HG02623 (cell line): ENCODE measurements around the gene KDM4B.
"Not testable (repeated sequence)": the region's sequence is repeated elsewhere in the genome, so short reads cannot be mapped to it uniquely, and the experiment has no call there.

Experiments
- ATAC-seq: cut with Tn5 transposase; IDR thresholded peaks from one replicate; pipeline ENCODE4 v1.9.1; 2021; ENCODE audit warnings: moderate library complexity; ENCODE audit not compliant: unreplicated experiment

Gene KDM4B

GRCh38 chr19:4967738-4968461 is 1.0 kb upstream of the KDM4B start:
- no peak for ATAC-seq

DNA sequence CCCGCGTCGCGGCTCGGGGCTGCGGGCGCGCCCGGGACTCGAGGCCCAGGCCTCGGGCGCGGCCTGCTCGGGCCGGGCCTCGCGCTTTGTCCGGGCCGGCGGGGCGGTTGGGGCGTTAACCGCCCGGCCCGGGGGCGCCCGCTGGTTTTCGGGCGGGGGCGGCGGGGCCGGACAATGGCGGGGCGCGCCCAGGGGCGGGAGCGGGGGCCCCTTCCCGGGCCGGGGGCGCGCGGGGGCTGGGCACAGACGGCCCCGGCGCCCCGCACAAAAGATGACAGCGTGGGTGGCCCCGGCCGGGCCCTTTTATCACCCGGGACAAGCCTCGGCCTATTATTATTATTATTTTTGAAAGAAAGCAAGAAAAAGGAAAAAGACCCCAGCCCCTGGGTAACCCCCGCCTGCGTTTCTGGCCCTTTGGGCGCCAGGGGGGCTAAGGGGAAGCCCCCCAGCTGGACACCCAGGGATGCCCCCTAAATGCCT is 419 bp downstream of the KDM4B start:
- ATAC-seq = no peak

DNA sequence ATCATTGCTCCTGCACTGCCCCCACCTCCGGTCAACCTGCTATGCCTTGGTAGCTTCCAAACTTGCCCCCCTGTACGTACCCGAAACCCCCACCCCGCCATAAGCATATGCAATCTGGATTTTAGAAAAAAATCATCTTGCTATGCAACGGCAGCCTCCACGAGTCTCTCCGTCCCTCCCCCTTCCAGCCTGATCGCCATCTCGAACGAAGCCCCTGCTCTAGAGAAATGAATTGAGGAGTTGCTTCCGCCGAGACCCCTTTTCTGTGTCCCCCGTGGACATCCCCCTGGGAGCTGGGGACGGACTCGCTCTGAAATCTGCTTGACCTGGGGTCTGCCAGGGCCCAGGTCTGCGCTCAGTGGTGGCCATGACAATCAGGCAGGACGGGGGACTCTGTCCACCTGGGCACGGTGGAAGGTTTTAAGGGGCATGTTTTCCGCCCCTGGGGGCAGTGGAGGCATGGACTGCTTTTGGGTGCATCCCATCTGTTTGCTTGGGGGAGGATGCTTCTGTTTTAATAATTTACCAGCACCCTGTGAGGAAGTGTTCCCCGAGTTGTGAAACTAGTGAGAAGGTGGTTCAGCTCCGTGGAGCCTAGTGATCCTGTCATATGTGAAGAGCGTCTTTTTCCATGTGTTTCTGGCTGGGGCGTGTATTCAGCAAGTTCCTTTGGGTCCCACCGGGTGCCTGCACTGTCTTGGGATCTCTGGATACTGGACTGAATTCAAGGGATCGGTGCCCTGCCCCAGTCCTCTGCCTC is 1.0 kb downstream of the KDM4B start:
- ATAC-seq = no peak

DNA sequence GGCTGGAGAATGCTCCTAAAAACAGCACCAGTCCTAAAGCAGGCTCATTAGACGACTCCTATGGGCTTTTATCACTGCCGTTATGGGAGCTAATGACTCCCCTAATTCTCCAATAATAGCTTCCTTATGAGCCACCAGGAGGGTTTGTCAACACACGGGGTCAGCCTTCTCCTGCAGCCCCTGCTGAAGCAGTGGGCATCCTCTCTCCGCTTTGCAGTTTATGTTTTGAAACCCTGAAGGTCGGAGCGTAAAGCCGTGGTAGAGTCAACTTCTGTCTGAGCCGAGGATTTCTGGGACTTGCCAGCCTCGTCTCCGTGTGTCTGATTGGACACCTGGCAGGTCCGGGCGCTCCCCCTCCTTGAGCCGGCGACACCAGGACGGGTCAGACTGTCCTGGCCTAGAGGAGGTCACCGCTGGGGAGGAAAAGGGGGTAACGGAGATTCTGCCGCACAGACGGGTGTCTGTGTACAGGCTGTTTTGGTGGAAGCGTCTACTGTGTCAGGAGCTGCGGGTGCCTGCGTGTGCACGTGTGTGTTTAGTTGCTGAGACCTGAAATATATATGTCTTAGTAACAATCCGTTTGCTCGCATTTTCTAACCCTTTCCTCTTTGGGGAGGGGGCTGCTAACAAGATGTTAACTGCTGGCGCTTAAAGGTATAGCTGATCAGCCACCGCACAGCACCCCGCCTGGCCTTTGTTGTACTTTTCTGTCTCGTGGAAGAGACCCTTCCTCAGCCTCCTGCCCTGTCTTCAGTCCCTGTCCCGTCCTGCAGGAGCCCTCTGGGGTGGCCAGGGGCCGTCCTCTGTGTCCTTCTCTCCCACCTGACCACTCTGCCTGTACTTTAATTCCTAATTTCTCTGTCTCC is 1.9 kb downstream of the KDM4B start:
- no peak for ATAC-seq

- ATAC-seq = no peak
Observed at GRCh38 chr19:4971424-4971793, 2.5 kb downstream of the KDM4B start.

- no peak for ATAC-seq
Observed at GRCh38 chr19:4971816-4972495, 3.0 kb downstream of the KDM4B start.

DNA sequence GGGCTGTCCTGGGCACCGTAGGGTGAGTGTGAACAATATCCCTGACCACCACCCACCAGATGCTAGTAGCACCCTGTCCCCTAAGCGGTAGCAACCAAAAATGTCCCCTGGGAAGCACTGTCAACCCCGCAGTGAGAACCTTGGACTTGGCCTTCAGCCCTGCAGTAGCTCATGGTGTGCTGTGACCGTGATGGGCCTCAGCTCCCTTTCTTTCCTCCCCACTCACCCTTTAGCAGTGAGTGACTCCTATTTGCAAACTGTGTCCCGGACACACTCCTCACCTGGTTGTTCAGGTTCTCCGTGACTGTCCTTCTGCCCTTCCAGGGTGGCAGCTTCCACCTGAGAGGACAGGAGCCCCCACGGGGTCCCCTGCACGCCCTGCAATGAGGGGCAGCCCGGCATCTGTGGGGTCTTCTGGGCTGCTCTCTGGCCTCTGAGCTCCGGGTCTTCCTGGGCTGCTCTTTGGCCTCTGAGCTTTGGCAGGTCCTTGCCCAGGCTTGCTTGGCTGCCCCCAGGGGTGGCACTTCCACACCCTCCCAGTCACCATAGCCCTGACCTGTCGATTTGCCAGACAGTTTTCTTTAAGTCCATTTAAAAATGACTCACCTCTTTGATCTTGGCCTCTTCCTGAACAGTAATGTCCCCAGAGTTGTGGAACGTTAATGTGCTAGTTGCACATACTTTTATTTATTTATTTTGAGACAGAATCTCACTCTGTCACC is 3.8 kb downstream of the KDM4B start:
- no peak for ATAC-seq

DNA sequence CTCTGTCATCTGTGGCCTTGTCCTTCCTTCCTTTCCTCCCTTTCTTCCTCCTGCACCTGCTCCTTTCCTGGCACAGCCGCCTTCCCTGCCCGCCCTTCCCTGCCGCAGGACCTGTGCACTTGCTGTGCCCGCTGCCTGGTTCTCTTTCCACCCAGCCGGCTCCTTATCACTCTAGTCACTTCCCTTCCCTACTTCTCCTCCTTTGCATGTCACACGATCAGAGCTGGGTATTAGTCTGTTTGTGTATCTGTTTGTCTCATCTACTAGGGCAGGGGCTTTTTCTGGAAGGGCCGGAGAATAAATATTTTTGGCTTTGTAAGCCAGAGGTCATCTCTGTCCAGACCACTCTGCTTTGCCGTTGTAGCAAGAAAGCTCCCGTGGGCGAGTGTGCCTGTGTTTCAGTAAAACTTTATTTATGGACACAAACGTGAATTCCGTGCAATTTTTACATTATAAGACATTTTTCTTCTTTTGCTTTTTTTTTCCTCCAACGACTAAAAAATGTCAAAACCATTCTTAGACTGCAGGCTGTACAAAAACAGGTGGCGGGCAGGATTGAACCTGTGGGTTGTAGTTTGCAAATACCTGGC is 6.1 kb downstream of the KDM4B start:
- no peak for ATAC-seq

DNA sequence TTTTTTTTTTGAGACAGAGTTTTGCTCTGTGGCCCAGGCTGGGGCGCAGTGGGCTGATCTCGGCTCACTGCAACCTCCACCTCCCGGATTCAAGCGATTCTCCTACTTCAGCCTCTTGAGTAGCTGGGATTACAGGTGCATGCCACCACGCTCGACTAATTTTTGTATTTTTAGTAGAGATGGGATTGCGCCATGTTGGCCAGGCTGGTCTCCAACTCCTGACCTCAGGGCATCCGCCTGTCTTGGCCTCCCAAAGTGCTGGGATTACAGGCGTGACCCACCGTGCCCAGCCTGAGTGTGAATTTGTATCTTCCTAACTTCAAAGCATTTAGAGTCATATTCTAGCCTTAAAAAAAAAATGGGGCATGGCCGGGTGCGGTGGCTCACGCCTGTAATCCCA is 6.7 kb downstream of the KDM4B start:
- ATAC-seq = not testable (repeated sequence)

DNA sequence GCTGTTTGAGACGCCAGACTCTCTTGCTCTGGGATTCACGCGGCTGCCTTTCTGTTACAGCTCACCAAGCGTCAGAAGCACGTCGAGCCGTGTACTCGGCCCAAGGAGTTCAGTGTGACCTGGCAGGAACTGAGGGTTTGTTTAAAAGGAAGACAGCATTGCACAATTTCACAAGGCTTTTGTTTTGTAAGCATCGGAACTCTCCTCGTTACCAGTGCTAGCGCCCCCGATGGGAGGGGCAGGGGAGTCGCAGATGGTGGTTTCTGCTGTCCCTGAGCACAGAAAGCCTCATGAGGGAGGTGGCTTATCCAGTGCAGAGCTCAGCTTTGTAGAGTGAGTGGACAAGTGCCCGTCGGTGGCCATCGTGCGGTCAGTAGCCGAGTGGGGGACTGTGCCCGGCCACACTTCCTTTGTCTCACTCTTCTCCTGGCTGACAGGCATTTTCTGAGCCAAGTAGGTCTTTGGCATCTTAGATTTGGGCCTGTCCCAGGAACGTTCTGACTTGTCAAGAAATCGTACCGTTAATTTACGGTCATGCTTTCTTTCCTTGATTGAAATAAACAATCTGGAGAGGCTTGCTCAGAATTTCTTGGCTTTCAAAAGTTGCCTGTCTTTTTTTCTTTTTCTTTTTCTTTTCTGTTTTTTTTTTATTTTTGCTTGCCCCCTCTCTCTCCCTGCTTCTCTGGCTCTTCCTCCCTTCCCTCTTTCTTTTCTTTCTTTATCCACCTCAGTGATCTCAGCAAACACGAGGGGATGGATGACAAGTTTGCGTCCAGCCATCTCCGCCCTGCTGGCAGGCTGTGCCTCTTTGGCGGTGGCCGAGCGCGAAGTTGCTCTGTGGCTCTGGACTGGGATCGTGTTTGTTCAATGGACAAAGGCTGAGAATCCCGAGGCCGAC is 7.7 kb downstream of the KDM4B start:
- ATAC-seq = no peak

GRCh38 chr19:4977299-4978174 is 8.6 kb downstream of the KDM4B start:
- no peak for ATAC-seq

DNA sequence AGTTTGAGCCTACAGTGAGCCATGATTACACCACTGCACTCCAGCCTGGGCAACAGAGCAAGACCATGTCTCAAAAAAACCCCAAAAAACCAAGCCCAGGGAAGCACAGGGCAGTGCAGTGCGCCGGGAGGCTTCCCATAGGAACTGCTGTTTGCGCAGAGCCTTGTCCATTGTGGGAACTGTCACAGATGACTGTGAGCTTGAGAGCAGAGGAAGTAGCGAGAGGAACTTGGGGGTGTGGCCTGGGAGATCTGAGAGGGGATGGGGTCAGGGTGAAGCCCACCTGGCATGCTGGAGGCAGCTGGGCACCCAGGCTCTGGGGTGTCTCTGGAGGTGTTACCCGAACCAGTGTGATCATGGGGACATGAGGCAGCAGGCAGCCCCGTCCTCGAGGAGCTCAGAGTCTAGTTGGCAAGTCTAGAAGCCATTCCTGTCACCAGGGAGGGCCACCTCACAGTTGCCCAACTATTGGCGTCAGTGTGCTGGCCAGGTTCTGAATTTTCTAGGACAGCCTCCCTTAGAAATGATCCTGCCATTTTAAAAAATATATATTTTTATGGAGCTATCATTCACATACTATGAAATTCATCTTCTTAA is 10.4 kb downstream of the KDM4B start:
- ATAC-seq = no peak

GRCh38 chr19:4980067-4980466 is 11.2 kb downstream of the KDM4B start:
- ATAC-seq = no peak

GRCh38 chr19:4980838-4981680 is 12.1 kb downstream of the KDM4B start:
- ATAC-seq = no peak

DNA sequence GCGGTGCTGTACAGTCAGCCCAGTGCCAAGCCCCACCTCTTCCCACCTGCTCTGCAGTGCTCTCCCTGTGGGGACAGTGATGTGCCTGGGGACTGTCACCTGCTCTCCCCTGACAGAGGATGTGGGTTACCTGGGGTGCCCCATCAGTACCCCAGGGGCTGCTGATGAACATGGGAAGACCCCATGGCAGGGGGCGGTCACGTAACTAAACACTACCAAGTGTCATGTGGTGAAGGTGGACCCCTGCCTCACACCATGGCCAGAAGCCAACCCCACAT is 12.7 kb downstream of the KDM4B start:
- no peak for ATAC-seq

DNA sequence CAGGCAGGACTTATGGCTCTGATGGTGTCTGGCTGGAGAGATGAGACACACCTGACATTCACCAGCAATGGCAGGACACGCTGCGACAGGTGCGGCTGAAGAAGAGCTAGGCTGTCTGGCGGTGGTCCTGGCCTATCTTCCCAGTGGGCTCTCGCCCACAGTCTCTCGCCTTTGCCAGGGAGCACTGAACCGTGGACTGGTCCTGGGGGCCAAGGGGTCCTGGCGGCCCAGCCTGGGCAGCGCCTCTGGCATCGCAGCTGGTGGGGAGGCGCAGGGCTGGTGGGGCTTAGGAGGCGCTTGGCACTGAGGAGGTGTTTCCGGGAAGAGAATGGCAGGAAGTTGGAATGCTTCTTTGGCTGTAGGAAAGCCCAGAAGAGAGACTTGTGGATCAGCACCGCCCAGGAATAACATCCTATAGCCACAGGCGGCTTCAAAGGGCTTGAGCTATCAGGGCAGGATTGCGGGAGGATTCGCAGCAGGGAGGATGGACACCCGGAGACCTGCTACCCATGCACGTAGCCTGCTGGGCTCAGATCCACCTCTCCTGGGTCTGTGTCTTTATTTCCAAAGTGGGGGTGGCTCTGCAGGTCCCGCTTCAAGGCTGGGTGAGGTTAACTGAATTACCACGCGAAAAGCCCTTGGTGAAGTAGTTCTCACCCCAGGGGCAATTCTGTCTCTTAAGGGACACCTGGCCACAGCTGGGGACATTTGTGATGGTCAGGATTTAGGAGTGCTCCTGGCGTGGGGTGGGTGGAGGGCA is 14.6 kb downstream of the KDM4B start:
- no peak for ATAC-seq
